ENCODE results near the gene TMPRSS3. TPM values are rescaled to one million over a fixed set of nuclear protein-coding genes. Genes with fewer than 3 reads are reported as not detected.

TMPRSS3 gene
- total RNA-seq, 1 experiment from 2014 or later, result 0.45 TPM

GRCh38 chr21:42396799-42397745 lies 1.2 kb upstream of the TMPRSS3 start:
- Histone ChIP-seq H3K27me3 (replicated peaks) (no peaks in the 10 kb centered on the region), H3K4me3 (no peak overlapping the region), H3K4me1 (replicated peaks) (peaks cover 23% of the 10 kb centered on the region), H3K36me3 (no peaks in the 10 kb centered on the region), H3K9me3 (replicated peaks) (no peaks in the 10 kb centered on the region), H3K27ac (no peak overlapping the region)
- DNase-seq (ENCODE audit: low read depth in 1 of 2, low spot score in 2 of 2), result no peak

- peaks cover 24% of the 10 kb centered on the region for H3K4me1 ChIP-seq (replicated peaks)
- no peak for DNase-seq (ENCODE audit: low read depth in 1 of 2, low spot score in 2 of 2)
- H3K27me3 ChIP-seq (replicated peaks), result no peaks in the 10 kb centered on the region
- no peak overlapping the region for H3K4me3 ChIP-seq
- H3K36me3 ChIP-seq, result no peaks in the 10 kb centered on the region
- H3K9me3 ChIP-seq (replicated peaks), result no peaks in the 10 kb centered on the region
- H3K27ac ChIP-seq, result no peak overlapping the region
Measured at GRCh38 chr21:42395302-42395701, 550 bp downstream of the TMPRSS3 start.

GRCh38 chr21:42393443-42393950 lies 2.4 kb downstream of the TMPRSS3 start:
- H3K4me3 ChIP-seq, result no peak overlapping the region
- no peaks in the 10 kb centered on the region for H3K36me3 ChIP-seq
- peak overlapping the region; percentile 14; the same call in 1 of the 2 replicates for H3K27ac ChIP-seq
- no peaks in the 10 kb centered on the region for H3K27me3 ChIP-seq (replicated peaks)
- no peaks in the 10 kb centered on the region for H3K9me3 ChIP-seq (replicated peaks)
- no peak for DNase-seq (ENCODE audit: low read depth in 1 of 2, low spot score in 2 of 2)
- H3K4me1 ChIP-seq (replicated peaks), result peaks cover 23% of the 10 kb centered on the region

- Histone ChIP-seq H3K9me3 (replicated peaks) (no peaks in the 10 kb centered on the region), H3K27ac (peak overlapping the region; percentile 25), H3K36me3 (no peaks in the 10 kb centered on the region), H3K27me3 (replicated peaks) (no peaks in the 10 kb centered on the region), H3K4me1 (replicated peaks) (peaks cover 23% of the 10 kb centered on the region), H3K4me3 (no peak overlapping the region)
- peak in 1 of 2 experiments; percentile 52 for DNase-seq (ENCODE audit: low read depth in 1 of 2, low spot score in 2 of 2)
Measured at GRCh38 chr21:42392731-42393442, 3.0 kb downstream of the TMPRSS3 start.

GRCh38 chr21:42391297-42391696 lies 4.6 kb downstream of the TMPRSS3 start:
- H3K4me1 ChIP-seq (replicated peaks), result peaks cover 23% of the 10 kb centered on the region
- no peak for DNase-seq (ENCODE audit: low read depth in 1 of 2, low spot score in 2 of 2)
- H3K27me3 ChIP-seq (replicated peaks), result no peaks in the 10 kb centered on the region
- no peak overlapping the region for H3K4me3 ChIP-seq
- no peaks in the 10 kb centered on the region for H3K36me3 ChIP-seq
- H3K9me3 ChIP-seq (replicated peaks), result no peaks in the 10 kb centered on the region
- H3K27ac ChIP-seq, result no peak overlapping the region

GRCh38 chr21:42390696-42391095 lies 5.2 kb downstream of the TMPRSS3 start:
- peaks cover 23% of the 10 kb centered on the region for H3K4me1 ChIP-seq (replicated peaks)
- H3K4me3 ChIP-seq, result no peak overlapping the region
- no peaks in the 10 kb centered on the region for H3K27me3 ChIP-seq (replicated peaks)
- no peaks in the 10 kb centered on the region for H3K36me3 ChIP-seq
- no peaks in the 10 kb centered on the region for H3K9me3 ChIP-seq (replicated peaks)
- no peak overlapping the region for H3K27ac ChIP-seq
- DNase-seq (ENCODE audit: low read depth in 1 of 2, low spot score in 2 of 2), result no peak

GRCh38 chr21:42390193-42390592 lies 5.7 kb downstream of the TMPRSS3 start:
- H3K9me3 ChIP-seq (replicated peaks), result no peaks in the 10 kb centered on the region
- no peak overlapping the region for H3K4me3 ChIP-seq
- no peak for DNase-seq (ENCODE audit: low read depth in 1 of 2, low spot score in 2 of 2)
- no peaks in the 10 kb centered on the region for H3K27me3 ChIP-seq (replicated peaks)
- H3K27ac ChIP-seq, result no peak overlapping the region
- peaks cover 23% of the 10 kb centered on the region for H3K4me1 ChIP-seq (replicated peaks)
- no peaks in the 10 kb centered on the region for H3K36me3 ChIP-seq

GRCh38 chr21:42389449-42389835 lies 6.4 kb downstream of the TMPRSS3 start:
- no peaks in the 10 kb centered on the region for H3K27me3 ChIP-seq (replicated peaks)
- H3K4me3 ChIP-seq, result no peak overlapping the region
- H3K9me3 ChIP-seq (replicated peaks), result no peaks in the 10 kb centered on the region
- no peak overlapping the region for H3K27ac ChIP-seq
- DNase-seq (ENCODE audit: low read depth in 1 of 2, low spot score in 2 of 2), result no peak
- no peaks in the 10 kb centered on the region for H3K36me3 ChIP-seq
- peaks cover 23% of the 10 kb centered on the region for H3K4me1 ChIP-seq (replicated peaks)

GRCh38 chr21:42388740-42389448 lies 7.0 kb downstream of the TMPRSS3 start:
- Histone ChIP-seq H3K4me1 (replicated peaks) (peaks cover 23% of the 10 kb centered on the region), H3K27me3 (replicated peaks) (no peaks in the 10 kb centered on the region), H3K36me3 (no peaks in the 10 kb centered on the region), H3K27ac (no peak overlapping the region), H3K9me3 (replicated peaks) (no peaks in the 10 kb centered on the region), H3K4me3 (no peak overlapping the region)
- no peak for DNase-seq (ENCODE audit: low read depth in 1 of 2, low spot score in 2 of 2)

GRCh38 chr21:42387843-42388340 lies 8.0 kb downstream of the TMPRSS3 start:
- H3K27me3 ChIP-seq (replicated peaks), result no peaks in the 10 kb centered on the region
- no peaks in the 10 kb centered on the region for H3K9me3 ChIP-seq (replicated peaks)
- no peak for DNase-seq (ENCODE audit: low read depth in 1 of 2, low spot score in 2 of 2)
- H3K27ac ChIP-seq, result no peak overlapping the region
- H3K4me3 ChIP-seq, result no peak overlapping the region
- peaks cover 16% of the 10 kb centered on the region for H3K4me1 ChIP-seq (replicated peaks)
- no peaks in the 10 kb centered on the region for H3K36me3 ChIP-seq

GRCh38 chr21:42387164-42387563 lies 8.7 kb downstream of the TMPRSS3 start:
- H3K4me3 ChIP-seq, result no peak overlapping the region
- no peak for DNase-seq (ENCODE audit: low read depth in 1 of 2, low spot score in 2 of 2)
- no peaks in the 10 kb centered on the region for H3K9me3 ChIP-seq (replicated peaks)
- H3K27ac ChIP-seq, result no peak overlapping the region
- H3K36me3 ChIP-seq, result no peaks in the 10 kb centered on the region
- peaks cover 9% of the 10 kb centered on the region for H3K4me1 ChIP-seq (replicated peaks)
- H3K27me3 ChIP-seq (replicated peaks), result no peaks in the 10 kb centered on the region

- Histone ChIP-seq H3K4me3 (no peak overlapping the region), H3K4me1 (replicated peaks) (peaks cover 9% of the 10 kb centered on the region; the same call in 1 of the 2 replicates), H3K36me3 (no peaks in the 10 kb centered on the region), H3K9me3 (replicated peaks) (0 out of 2 replicates have a peak, but pooled peaks cover 5% of the 10 kb centered on the region), H3K27me3 (replicated peaks) (no peaks in the 10 kb centered on the region), H3K27ac (no peak overlapping the region)
- no peak for DNase-seq (ENCODE audit: low read depth in 1 of 2, low spot score in 2 of 2)
Measured at GRCh38 chr21:42386034-42386591, 9.7 kb downstream of the TMPRSS3 start.

- H3K4me3 ChIP-seq, result no peak overlapping the region
- DNase-seq (ENCODE audit: low read depth in 1 of 2, low spot score in 2 of 2), result no peak
- no peaks in the 10 kb centered on the region for H3K27me3 ChIP-seq (replicated peaks)
- no peak overlapping the region for H3K27ac ChIP-seq
- 0 out of 2 replicates have a peak, but pooled peaks cover 5% of the 10 kb centered on the region for H3K9me3 ChIP-seq (replicated peaks)
- peaks cover 5% of the 10 kb centered on the region; the same call in 1 of the 2 replicates for H3K4me1 ChIP-seq (replicated peaks)
- no peaks in the 10 kb centered on the region for H3K36me3 ChIP-seq
Measured at GRCh38 chr21:42385619-42386018, 10.2 kb downstream of the TMPRSS3 start.

Data from SJSA1 (cell line).